HCT116 (cell line): Measurements from ENCODE around the gene RFTN1. TPM values are rescaled to one million over a fixed set of nuclear protein-coding genes. Genes with fewer than 3 reads are reported as not detected.

Experiments used
- ATAC-seq: fragments of 200-7000 bp; cut with Tn5 transposase; 2 replicates; pipeline ENCODE4 v1.9.1; 2020; ENCODE audit warnings: mild to moderate bottlenecking, moderate library complexity
- BruUV-seq: library from RNA; stranded (reverse); fragments of 400-500 nt; replicated peaks from 2 replicates; lab custom pipeline; 2021; lab: Mats Ljungman, UMichigan
- CTCF ChIA-PET: fragments of 300-600 bp; sonication (Branson Sonifier 250); formaldehyde crosslinking; loops from one replicate; lab custom pipeline; 2021; ENCODE audit warnings: antibody characterized with exemption; lab: Charles Lee
- POLR2A ChIA-PET: fragments of 300-600, 350-600 bp; sonication (Branson Sonifier 250); formaldehyde crosslinking; loops from one replicate; lab custom pipeline; 2021; ENCODE audit warnings: antibody characterized with exemption; lab: Charles Lee
- RAD21 ChIA-PET, 2 experiments: fragments of 300-600 bp; sonication (Branson Sonifier 250); formaldehyde crosslinking; loops; one replicate each; lab custom pipeline; 2023; ENCODE audit warnings: low total read pairs in 2 of 2; ENCODE audit not compliant: uncharacterized antibody in 2 of 2, unreplicated experiment in 2 of 2, low non-redundant PET in 1 of 2; lab: Charles Lee
- DNase-seq: peaks from one replicate; pipeline ENCODE4 v3.0.0-alpha.2; 2010; ENCODE audit warnings: low read depth, low spot score
- H2AFZ ChIP-seq: fragments of 200-600 bp; shearing (Covaris generic), sonication (generic); 2 replicates; pipeline ENCODE4 v1.6.1; 2017; ENCODE audit warnings: low read depth, mixed run types, mixed read lengths, antibody characterized with exemption, low read length; ENCODE audit not compliant: poor library complexity, severe bottlenecking
- H3K27ac ChIP-seq: 2 replicates; pipeline ENCODE4 v1.5.1; 2012; ENCODE audit warnings: low read depth, low read length
- H3K27me3 ChIP-seq: fragments of 200-600 bp; sonication (generic); 2 replicates; pipeline ENCODE4 v1.6.1; 2016; ENCODE audit warnings: mixed run types, low read length, mixed read lengths; ENCODE audit not compliant: insufficient read depth
- H3K36me3 ChIP-seq, 2 experiments: fragments of 200-500 bp in 1 of 2; fragments of 200-600 bp in 1 of 2; sonication (Bioruptor generic) in 1 of 2; sonication (generic) in 1 of 2; 2 replicates each; pipeline versions ENCODE4 v1.5.1 to v1.6.1; 2014 to 2016; ENCODE audit warnings: low read length in 2 of 2, inconsistent platforms in 1 of 2, mixed read lengths in 1 of 2, mixed run types in 1 of 2; ENCODE audit not compliant: insufficient read depth in 2 of 2, control insufficient read depth in 1 of 2
- H3K4me1 ChIP-seq, 2 experiments: fragments of 200-600 bp in 1 of 2; sonication (generic) in 1 of 2; 2 replicates each; pipeline versions ENCODE4 v1.5.1 to v1.6.1; 2012 to 2017; ENCODE audit warnings: low read length in 2 of 2, inconsistent platforms in 1 of 2, mild to moderate bottlenecking in 1 of 2, mixed read lengths in 1 of 2, mixed run types in 1 of 2, moderate library complexity in 1 of 2; ENCODE audit not compliant: insufficient read depth in 2 of 2, control insufficient read depth in 1 of 2
- H3K4me2 ChIP-seq: fragments of 200-600 bp; sonication (generic); 2 replicates; pipeline ENCODE4 v1.6.1; 2017; ENCODE audit warnings: mixed run types, low read length, mixed read lengths
- H3K4me3 ChIP-seq, 2 experiments: fragments of 200-600 bp in 1 of 2; sonication (generic) in 1 of 2; replicated peaks in 1 of 2; 2 replicates each; pipeline ENCODE4 v1.5.1; 2011 to 2016; ENCODE audit warnings: low read length in 2 of 2, control low read depth in 1 of 2, low read depth in 1 of 2, mild to moderate bottlenecking in 1 of 2, mixed read lengths in 1 of 2, mixed run types in 1 of 2
- H3K79me2 ChIP-seq: fragments of 200-600 bp; sonication (generic); 2 replicates; pipeline ENCODE4 v1.6.1; 2017; ENCODE audit warnings: mild to moderate bottlenecking, mixed run types, low read length, moderate library complexity, mixed read lengths; ENCODE audit not compliant: insufficient read depth
- H3K9ac ChIP-seq: fragments of 200-600 bp; sonication (generic); 2 replicates; pipeline ENCODE4 v1.6.1; 2016; ENCODE audit warnings: low read length, mixed read lengths
- H3K9me2 ChIP-seq: fragments of 200-600 bp; sonication (generic), shearing (Covaris generic); 2 replicates; pipeline ENCODE4 v1.6.1; 2017; ENCODE audit warnings: mixed run types, mild to moderate bottlenecking, moderate library complexity; ENCODE audit not compliant: insufficient read depth
- H3K9me3 ChIP-seq, 2 experiments: fragments of 200-500 bp in 1 of 2; fragments of 200-600 bp in 1 of 2; sonication (Bioruptor generic) in 1 of 2; sonication (generic) in 1 of 2; 2 replicates each; pipeline ENCODE4 v1.6.1; 2014 to 2017; ENCODE audit warnings: low read length in 2 of 2, mixed read lengths in 2 of 2, inconsistent platforms in 1 of 2, low read depth in 1 of 2, mild to moderate bottlenecking in 1 of 2, mixed run types in 1 of 2, moderate library complexity in 1 of 2; ENCODE audit not compliant: control insufficient read depth in 1 of 2, insufficient read depth in 1 of 2
- H4K20me1 ChIP-seq: fragments of 200-600 bp; sonication (generic), shearing (Covaris generic); 2 replicates; pipeline ENCODE4 v1.6.1; 2017; ENCODE audit warnings: mixed run types, mild to moderate bottlenecking, moderate library complexity; ENCODE audit not compliant: insufficient read depth
- ATF3 ChIP-seq: IDR thresholded peaks from 2 replicates; pipeline ENCODE4 v1.6.1; 2012
- CEBPB ChIP-seq: IDR thresholded peaks from 2 replicates; pipeline ENCODE4 v1.6.1; 2012; ENCODE audit warnings: low read depth
- EGR1 ChIP-seq: IDR thresholded peaks from 2 replicates; pipeline ENCODE4 v1.6.1; 2012; ENCODE audit warnings: low read depth
- EZH2 ChIP-seq: fragments of 200-600 bp; sonication (generic); IDR thresholded peaks from 2 replicates; pipeline ENCODE4 v1.6.1; 2017; ENCODE audit warnings: antibody characterized with exemption, mixed run types
- FOSL1 ChIP-seq: IDR thresholded peaks from 2 replicates; pipeline ENCODE4 v1.6.1; 2012; ENCODE audit warnings: low read depth
- MAX ChIP-seq: IDR thresholded peaks from 2 replicates; pipeline ENCODE4 v1.6.1; 2012
- POLR2A ChIP-seq: IDR thresholded peaks from 2 replicates; pipeline ENCODE4 v1.7.0; 2011; ENCODE audit warnings: borderline replicate concordance; ENCODE audit not compliant: insufficient read depth, insufficient read length; ENCODE audit errors: extremely low read depth
- RAD21 ChIP-seq: IDR thresholded peaks from 2 replicates; pipeline ENCODE4 v1.6.1; 2012; ENCODE audit warnings: low read depth, mild to moderate bottlenecking
- SP1 ChIP-seq: IDR thresholded peaks from 2 replicates; pipeline ENCODE4 v1.6.1; 2012; ENCODE audit warnings: low read depth
- SRF ChIP-seq: IDR thresholded peaks from 2 replicates; pipeline ENCODE4 v1.6.1; 2012; ENCODE audit warnings: low read depth
- YY1 ChIP-seq: IDR thresholded peaks from 2 replicates; pipeline ENCODE4 v1.6.1; 2011; ENCODE audit warnings: low read length, low read depth, moderate library complexity, mild to moderate bottlenecking; ENCODE audit not compliant: insufficient replicate concordance; ENCODE audit errors: extremely low read depth
- ZFX ChIP-seq: fragments of 450-650 bp; IDR thresholded peaks from 2 replicates; pipeline ENCODE4 v1.6.1; 2017
- intact Hi-C: fragments of 100-400 bp; cut with micrococcal nuclease; formaldehyde crosslinking; loops from 2 replicates; pipeline ENCODE4 v1.10.0; 2022
- total RNA-seq: library from RNA; stranded (reverse); gene quantifications from one replicate; pipeline ENCODE4 v1.2.1, GENCODE V29; 2021; ENCODE audit not compliant: unreplicated experiment
- TF ChIP-seq, protein P1 (sequence below), 3 experiments: fragments of 200-600 bp in 1 of 3; sonication (generic) in 1 of 3; IDR thresholded peaks in 2 of 3; conservative IDR thresholded peaks in 1 of 3; 2 replicates each; pipeline ENCODE4 v1.5.1; 2012 to 2017; ENCODE audit warnings: low read depth in 2 of 3, low read length in 2 of 3, antibody characterized with exemption in 1 of 3, borderline replicate concordance in 1 of 3, control low read depth in 1 of 3, mild to moderate bottlenecking in 1 of 3, mixed read lengths in 1 of 3, mixed run types in 1 of 3, moderate library complexity in 1 of 3; ENCODE audit not compliant: insufficient read depth in 1 of 3
- TF ChIP-seq, protein P2 (sequence below): IDR thresholded peaks from 2 replicates; pipeline ENCODE4 v1.6.1; 2011; ENCODE audit warnings: mild to moderate bottlenecking, low read length, moderate library complexity; ENCODE audit not compliant: insufficient replicate concordance; ENCODE audit errors: extremely low read depth

RFTN1 gene
- total RNA-seq, 1 experiment from 2014 or later = 3.9 TPM

DNA sequence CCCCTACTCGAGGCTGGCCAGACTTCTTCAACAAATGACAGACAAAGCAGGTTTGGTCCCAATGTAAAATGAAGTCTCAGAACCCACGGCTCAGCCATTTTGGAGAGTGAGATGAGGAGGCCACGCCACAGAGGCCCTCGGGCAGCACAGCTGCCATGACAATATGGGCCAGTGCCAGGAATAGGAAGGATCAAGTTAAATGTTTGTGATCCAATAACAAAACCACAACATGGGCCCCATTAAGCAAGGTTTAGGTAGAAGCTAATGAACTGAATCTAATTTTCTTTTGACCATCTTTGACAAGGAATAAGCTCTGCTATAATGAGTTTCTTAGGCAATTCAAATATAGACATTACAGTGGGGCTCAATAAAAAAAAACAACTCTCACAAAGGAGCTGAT lies 52.6 kb downstream of the RFTN1 start:
- H2AFZ ChIP-seq = no peak overlapping the region
- POLR2A ChIA-PET = no interaction called here
- H3K4me1 ChIP-seq = no peaks in the 10 kb centered on the region
- CTCF ChIA-PET = no interaction called here
- TF ChIP-seq EGR1 (no peak), CEBPB (no peak), RAD21 (no peak), ZFX (no peak), SP1 (no peak), POLR2A (no peak), ATF3 (no peak), EZH2 (no peak), FOSL1 (no peak), SRF (no peak), MAX (no peak), YY1 (no peak)
- TF ChIP-seq, protein P1, sequence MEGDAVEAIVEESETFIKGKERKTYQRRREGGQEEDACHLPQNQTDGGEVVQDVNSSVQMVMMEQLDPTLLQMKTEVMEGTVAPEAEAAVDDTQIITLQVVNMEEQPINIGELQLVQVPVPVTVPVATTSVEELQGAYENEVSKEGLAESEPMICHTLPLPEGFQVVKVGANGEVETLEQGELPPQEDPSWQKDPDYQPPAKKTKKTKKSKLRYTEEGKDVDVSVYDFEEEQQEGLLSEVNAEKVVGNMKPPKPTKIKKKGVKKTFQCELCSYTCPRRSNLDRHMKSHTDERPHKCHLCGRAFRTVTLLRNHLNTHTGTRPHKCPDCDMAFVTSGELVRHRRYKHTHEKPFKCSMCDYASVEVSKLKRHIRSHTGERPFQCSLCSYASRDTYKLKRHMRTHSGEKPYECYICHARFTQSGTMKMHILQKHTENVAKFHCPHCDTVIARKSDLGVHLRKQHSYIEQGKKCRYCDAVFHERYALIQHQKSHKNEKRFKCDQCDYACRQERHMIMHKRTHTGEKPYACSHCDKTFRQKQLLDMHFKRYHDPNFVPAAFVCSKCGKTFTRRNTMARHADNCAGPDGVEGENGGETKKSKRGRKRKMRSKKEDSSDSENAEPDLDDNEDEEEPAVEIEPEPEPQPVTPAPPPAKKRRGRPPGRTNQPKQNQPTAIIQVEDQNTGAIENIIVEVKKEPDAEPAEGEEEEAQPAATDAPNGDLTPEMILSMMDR (IDR thresholded peaks at IDR 0.05 in 2 of 3, conservative IDR thresholded peaks at IDR 0.05 in 1 of 3; ENCODE audit: borderline replicate concordance in 1 of 3, insufficient read depth in 1 of 3, low read depth in 2 of 3, low read length in 2 of 3) = no peak
- TF ChIP-seq, protein P2, sequence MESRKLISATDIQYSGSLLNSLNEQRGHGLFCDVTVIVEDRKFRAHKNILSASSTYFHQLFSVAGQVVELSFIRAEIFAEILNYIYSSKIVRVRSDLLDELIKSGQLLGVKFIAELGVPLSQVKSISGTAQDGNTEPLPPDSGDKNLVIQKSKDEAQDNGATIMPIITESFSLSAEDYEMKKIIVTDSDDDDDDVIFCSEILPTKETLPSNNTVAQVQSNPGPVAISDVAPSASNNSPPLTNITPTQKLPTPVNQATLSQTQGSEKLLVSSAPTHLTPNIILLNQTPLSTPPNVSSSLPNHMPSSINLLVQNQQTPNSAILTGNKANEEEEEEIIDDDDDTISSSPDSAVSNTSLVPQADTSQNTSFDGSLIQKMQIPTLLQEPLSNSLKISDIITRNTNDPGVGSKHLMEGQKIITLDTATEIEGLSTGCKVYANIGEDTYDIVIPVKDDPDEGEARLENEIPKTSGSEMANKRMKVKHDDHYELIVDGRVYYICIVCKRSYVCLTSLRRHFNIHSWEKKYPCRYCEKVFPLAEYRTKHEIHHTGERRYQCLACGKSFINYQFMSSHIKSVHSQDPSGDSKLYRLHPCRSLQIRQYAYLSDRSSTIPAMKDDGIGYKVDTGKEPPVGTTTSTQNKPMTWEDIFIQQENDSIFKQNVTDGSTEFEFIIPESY = no peak
- no peaks in the 10 kb centered on the region for H3K79me2 ChIP-seq
- no peak overlapping the region for H3K4me2 ChIP-seq
- no peaks in the 10 kb centered on the region for H3K36me3 ChIP-seq
- H3K27ac ChIP-seq = no peak overlapping the region
- no peaks in the 10 kb centered on the region for H3K9me3 ChIP-seq
- RAD21 ChIA-PET = no interaction called here
- H4K20me1 ChIP-seq = no peaks in the 10 kb centered on the region
- intact Hi-C loops = no loop called here
- BruUV-seq = no TSS peak
- no peak for ATAC-seq
- H3K9me2 ChIP-seq = no peaks in the 10 kb centered on the region
- DNase-seq = no peak
- no peak overlapping the region for H3K4me3 ChIP-seq
- H3K9ac ChIP-seq = no peak overlapping the region
- no peaks in the 10 kb centered on the region for H3K27me3 ChIP-seq
